Measurements from ENCODE around the gene PREPL.

The PREPL gene

DNA sequence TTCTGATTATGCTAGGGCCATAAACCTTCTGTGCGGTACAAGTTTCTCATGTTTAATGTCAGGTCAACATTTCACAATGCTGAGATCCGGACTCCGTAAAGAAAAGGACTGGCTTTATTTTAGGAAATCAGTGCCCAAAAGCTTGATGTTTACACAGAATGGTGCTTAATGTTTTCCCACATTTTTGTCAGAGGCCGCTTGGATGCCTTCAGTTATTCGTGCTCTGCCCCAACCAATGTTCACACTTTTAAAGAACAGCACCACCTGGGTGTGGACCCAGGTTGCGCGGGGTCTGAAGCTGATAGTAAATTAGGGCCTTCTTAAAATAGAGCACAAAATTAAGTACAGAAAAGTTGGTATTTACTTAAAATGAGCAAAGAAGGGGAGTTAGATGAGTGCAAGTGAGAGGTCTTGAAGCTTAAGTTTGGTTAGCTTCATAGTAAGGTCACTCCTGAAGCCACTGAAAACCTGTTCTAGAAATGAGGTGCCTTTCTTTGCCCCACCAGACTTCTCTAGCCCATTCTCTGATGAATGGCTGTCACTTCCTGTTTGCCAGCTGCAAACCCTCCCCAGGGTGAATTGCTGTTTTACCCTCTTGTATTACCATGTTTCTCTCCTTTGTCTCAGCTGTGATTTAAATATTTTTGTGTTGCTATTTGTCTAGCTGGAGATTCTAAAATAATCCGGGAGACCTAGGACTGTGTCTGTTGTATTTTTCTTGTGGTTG, 65.5 kb downstream of the PREPL start:
- DNase-seq (ENCODE audit: low read depth, low spot score): no peak

DNA sequence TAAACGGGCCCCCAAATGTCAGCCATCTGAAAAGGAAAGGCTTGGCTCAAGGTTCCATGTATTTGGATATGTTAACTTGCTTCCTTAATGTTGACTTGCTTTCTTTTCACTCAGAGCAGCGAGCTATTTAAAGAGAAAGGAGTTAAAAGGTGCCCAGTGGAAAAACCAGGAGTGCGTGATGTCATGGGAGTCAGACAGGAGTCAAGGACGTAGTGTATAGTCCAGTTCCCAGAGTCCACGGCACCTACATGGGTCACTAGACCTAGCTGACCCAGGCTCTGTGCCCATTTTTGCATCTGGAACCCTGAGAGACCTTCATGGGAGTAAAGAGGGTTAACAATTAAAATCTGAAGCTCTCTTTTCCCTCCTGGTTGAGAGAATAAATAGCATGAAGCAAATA, 66.2 kb downstream of the PREPL start:
- no peak for DNase-seq (ENCODE audit: low read depth, low spot score)

- DNase-seq (ENCODE audit: low read depth, low spot score): no peak
These were observed 69.7 kb downstream of the PREPL start for GRCh38 chr2:44291281-44292248.

GRCh38 chr2:44290261-44290660, 71.0 kb downstream of the PREPL start:
- DNase-seq (ENCODE audit: low read depth, low spot score): no peak

- no peak for DNase-seq (ENCODE audit: low read depth, low spot score)
These were observed 74.2 kb downstream of the PREPL start for GRCh38 chr2:44286884-44287638.

- no peak for DNase-seq (ENCODE audit: low read depth, low spot score)
These were observed 75.0 kb downstream of the PREPL start for GRCh38 chr2:44286119-44286883.

- no peak for DNase-seq (ENCODE audit: low read depth, low spot score)
These were observed 76.1 kb downstream of the PREPL start for GRCh38 chr2:44285174-44285573.

GRCh38 chr2:44283116-44283666, 78.1 kb downstream of the PREPL start:
- DNase-seq (ENCODE audit: low read depth, low spot score): no peak

DNA sequence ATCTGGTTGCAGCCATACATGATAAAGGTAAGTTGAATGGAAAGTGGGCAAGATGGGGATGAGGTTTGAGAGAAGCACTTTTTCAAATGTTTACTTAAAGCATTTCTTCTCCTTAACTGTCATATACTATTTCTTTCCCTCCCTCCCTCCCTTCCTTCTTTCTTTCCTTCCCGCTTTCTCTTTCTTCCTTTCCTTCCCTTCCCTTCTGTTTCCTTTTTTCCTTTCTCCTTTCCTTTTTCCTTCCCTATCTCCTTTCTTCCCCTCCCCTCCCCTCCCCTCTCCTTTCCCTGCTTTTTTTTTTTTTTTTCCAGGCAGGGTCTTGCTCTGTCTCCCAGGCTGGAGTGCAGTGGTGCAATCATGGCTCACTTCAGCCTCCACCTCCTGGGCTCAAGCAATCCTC, 80.4 kb downstream of the PREPL start:
- no peak for DNase-seq (ENCODE audit: low read depth, low spot score)

- DNase-seq (ENCODE audit: low read depth, low spot score): no peak
These were observed 83.8 kb downstream of the PREPL start for GRCh38 chr2:44277541-44277940.

DNA sequence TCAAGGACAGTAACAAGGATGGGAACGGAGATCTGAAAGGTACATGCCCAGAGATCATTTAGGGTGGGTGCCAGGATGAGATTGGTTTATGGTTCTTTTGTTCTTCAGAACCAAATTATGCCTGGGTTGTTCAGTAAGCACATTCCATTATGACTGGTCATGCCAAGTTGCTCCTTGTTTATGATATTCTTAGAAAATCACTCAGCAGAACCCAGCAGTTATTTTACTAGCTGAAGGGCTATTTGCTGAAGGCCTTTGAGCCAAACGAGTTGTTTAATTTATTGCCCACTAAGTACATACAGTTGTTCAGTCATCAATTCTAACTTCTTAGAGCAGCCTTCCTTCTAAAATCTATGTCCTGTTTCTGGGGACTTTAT, 85.4 kb downstream of the PREPL start:
- no peak for DNase-seq (ENCODE audit: low read depth, low spot score)

DNA sequence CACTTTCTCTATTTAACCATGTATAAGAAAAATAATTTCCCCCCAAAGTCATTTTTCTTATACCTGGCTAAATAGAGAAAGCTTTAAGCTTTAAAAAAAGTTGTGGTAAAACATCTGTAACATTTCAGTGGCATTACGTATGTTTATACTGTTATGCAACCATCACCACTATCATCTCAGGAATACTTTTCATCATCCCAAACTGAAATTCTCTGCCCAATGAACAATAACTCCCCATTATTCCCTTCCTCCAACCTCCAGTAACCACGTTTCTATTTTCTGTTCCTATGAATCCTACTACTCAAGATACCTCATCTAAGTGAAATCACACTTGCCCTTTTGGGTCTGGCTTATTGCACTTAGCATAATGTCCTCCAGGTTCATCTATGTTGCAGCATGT, 87.7 kb downstream of the PREPL start:
- DNase-seq (ENCODE audit: low read depth, low spot score): no peak

DNA sequence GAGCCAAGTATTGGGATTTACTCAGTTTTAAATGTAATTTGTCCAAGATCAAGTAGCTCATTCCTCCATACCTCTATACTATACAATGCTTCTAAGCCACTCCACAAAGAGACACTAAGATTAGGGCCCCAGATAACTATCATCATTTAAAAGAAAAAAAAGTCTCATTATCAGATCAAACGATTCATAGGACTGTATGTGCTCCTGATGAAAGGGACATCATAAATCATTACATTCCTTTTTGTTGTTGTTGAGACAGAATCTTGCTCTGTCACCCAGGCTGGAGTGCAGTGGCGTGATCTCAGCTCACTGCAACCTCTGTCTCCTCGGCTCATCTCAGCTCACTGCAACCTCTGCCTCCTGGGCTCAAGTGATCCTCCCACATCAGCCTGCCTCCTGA, 88.2 kb downstream of the PREPL start:
- DNase-seq (ENCODE audit: low read depth, low spot score): no peak

DNA sequence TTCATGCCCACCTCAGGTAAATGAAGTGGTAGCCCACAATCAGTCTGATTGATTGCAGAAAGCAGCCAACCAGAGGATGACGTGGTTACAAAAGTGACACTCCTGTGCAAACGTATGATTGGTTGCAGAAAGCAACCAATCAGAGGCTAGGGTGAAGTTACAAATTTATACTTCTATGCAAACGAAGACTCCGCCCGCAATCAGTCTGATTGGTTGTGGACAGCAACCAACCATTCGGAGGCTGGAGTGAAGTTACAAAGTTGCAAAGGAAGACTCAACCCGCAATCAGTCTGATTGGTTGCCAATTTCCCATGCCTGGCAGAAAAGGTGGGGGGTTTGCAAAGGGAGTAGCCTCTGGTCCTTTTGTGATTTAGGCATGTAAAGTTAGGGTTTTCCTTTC, 90.0 kb downstream of the PREPL start:
- no peak for DNase-seq (ENCODE audit: low read depth, low spot score)

DNA sequence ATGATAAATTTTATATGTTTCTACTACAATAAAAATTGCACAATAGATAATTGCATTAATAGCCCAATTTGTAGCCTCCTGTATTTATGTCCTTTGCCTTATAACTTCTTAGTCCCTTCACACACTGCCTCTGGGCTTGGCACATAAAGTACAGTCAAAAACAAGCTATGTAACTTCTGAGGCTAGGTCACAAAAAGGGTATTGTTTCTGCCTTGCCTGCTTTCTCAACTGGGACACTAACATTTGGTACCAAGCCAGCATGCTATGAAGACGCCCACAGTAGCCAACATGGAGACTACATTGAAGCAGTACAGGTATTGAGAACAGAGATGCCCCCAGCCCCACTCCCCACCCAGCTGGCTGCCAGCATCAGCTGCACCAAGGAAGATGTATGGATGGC, 91.5 kb downstream of the PREPL start:
- DNase-seq (ENCODE audit: low read depth, low spot score): no peak

- DNase-seq (ENCODE audit: low read depth, low spot score): no peak
These were observed 93.3 kb downstream of the PREPL start for GRCh38 chr2:44267796-44268648.

All from activated naive CD8-positive, alpha-beta T cell treated with anti-CD3 and anti-CD28 coated beads, Interleukin-2, amount 50 U/mL, for 16 hours (primary cell).